K562 (cell line): ENCODE results near the gene MYLK4. TPM values are rescaled to one million over a fixed set of nuclear protein-coding genes. Genes with fewer than 3 reads are reported as not detected.
A peak's percentile ranks its signal among the peaks of the same experiment; 100 is the strongest.

ENCODE experiments used
- ARID4B ChIP-seq: sonication (generic); formaldehyde crosslinking; IDR thresholded peaks from 2 replicates; pipeline ENCODE4 v1.8.0; 2022; ENCODE audit warnings: mild to moderate bottlenecking, missing genetic modification reagents
- ATF2 ChIP-seq: sonication (generic); formaldehyde crosslinking; IDR thresholded peaks from 2 replicates; pipeline ENCODE4 v1.8.1; 2022; ENCODE audit warnings: missing genetic modification reagents
- BDP1 ChIP-seq: IDR thresholded peaks from 3 replicates; pipeline ENCODE4 v1.6.1; 2011; ENCODE audit not compliant: insufficient read length, insufficient read depth
- DLX4 ChIP-seq: fragments of 250-450 bp; sonication (Bioruptor Pico); IDR thresholded peaks from 2 replicates; pipeline ENCODE4 v1.6.1; 2021; ENCODE audit warnings: mild to moderate bottlenecking
- ESRRA ChIP-seq: fragments of 450-650 bp; IDR thresholded peaks from 2 replicates; pipeline ENCODE4 v1.6.1; 2014; ENCODE audit warnings: low read depth, mild to moderate bottlenecking, moderate library complexity, borderline replicate concordance
- EZH2 ChIP-seq: IDR thresholded peaks from 2 replicates; pipeline ENCODE4 v1.6.1; 2012; ENCODE audit warnings: low read depth, mild to moderate bottlenecking, inconsistent platforms, low read length, borderline replicate concordance
- JUND ChIP-seq, 2 experiments: IDR thresholded peaks; 2 replicates in 1 of 2; 3 replicates in 1 of 2; pipeline ENCODE4 v1.6.1; 2011; ENCODE audit warnings: borderline replicate concordance in 2 of 2, low read depth in 2 of 2, low read length in 2 of 2, improper control_type of control experiment in 1 of 2, missing biosample characterization in 1 of 2, missing genetic modification characterization in 1 of 2, missing genetic modification reagents in 1 of 2
- KLF16 ChIP-seq: IDR thresholded peaks from 2 replicates; pipeline ENCODE4 v1.6.1; 2016; ENCODE audit warnings: antibody characterized with exemption
- MYNN ChIP-seq, 2 experiments: sonication (generic); formaldehyde crosslinking in 1 of 2; IDR thresholded peaks; 2 replicates each; pipeline versions ENCODE4 v1.5.0 to v1.6.1; 2016 to 2020; ENCODE audit warnings: antibody characterized with exemption in 1 of 2, missing genetic modification reagents in 1 of 2
- NR3C1 ChIP-seq: sonication (generic); formaldehyde crosslinking; IDR thresholded peaks from 2 replicates; pipeline ENCODE4 v1.8.1; 2022; ENCODE audit warnings: missing genetic modification reagents
- PURB ChIP-seq: sonication (generic); formaldehyde crosslinking; IDR thresholded peaks from 2 replicates; pipeline ENCODE4 v1.9.0; 2021; ENCODE audit warnings: low read depth, mild to moderate bottlenecking, missing genetic modification reagents
- RHOXF2B ChIP-seq: fragments of 250-450 bp; sonication (Bioruptor Pico); conservative IDR thresholded peaks from 2 replicates; pipeline ENCODE4 v1.5.1; 2021
- SRSF3 ChIP-seq: fragments of 200-400 bp; formaldehyde crosslinking; IDR thresholded peaks from 2 replicates; pipeline ENCODE4 v1.6.1; 2016; ENCODE audit warnings: mild to moderate bottlenecking, low read length, moderate library complexity; ENCODE audit not compliant: insufficient read depth
- TCF15 ChIP-seq: fragments of 250-450 bp; sonication (Bioruptor Pico); IDR thresholded peaks from 2 replicates; pipeline ENCODE4 v1.8.0; 2022; ENCODE audit warnings: moderate library complexity, mild to moderate bottlenecking, inconsistent platforms
- THRAP3 ChIP-seq: fragments of 450-650 bp; IDR thresholded peaks from 2 replicates; pipeline ENCODE4 v1.6.1; 2016; ENCODE audit warnings: mild to moderate bottlenecking, inconsistent platforms, borderline replicate concordance
- USF2 ChIP-seq: sonication (generic); formaldehyde crosslinking; IDR thresholded peaks from 2 replicates; pipeline ENCODE4 v1.5.0; 2020; ENCODE audit warnings: missing genetic modification reagents
- ZFP36 ChIP-seq: fragments of 150-350 bp; IDR thresholded peaks from 2 replicates; pipeline ENCODE4 v1.6.1; 2018; ENCODE audit warnings: low read length, low read depth; ENCODE audit not compliant: partially characterized antibody
- ZNF766 ChIP-seq: fragments of 200-800 bp; sonication (Bioruptor generic); conservative IDR thresholded peaks from 2 replicates; pipeline ENCODE4 v1.6.1; 2016; ENCODE audit warnings: missing genetic modification characterization, missing compliant biosample characterization
- polyA plus RNA-seq, 8 experiments: library from polyadenylated mRNA; depleted of rRNA in 4 of 8; stranded (reverse) in 5 of 8; unstranded in 3 of 8; fragments of >200 nt; fragmentation: Nextera tagmentation in 2 of 8; fragmentation: Illumina TruSeq in 1 of 8; extraction: Ambion mirVana in 2 of 8; extraction: Trizol in 1 of 8; gene quantifications; 2 replicates each; pipeline versions ENCODE4 v1.2.1 to v1.2.3, GENCODE V29; 2011 to 2014; ENCODE audit warnings: inconsistent platforms in 1 of 8, missing spikeins in 1 of 8
- total RNA-seq, 7 experiments: library from RNA; depleted of rRNA in 6 of 7; stranded (reverse); fragments of >200 nt in 6 of 7; fragmentation: Illumina TruSeq in 2 of 7; extraction: Trizol in 2 of 7; gene quantifications; 2 replicates each; pipeline versions ENCODE4 v1.2.1 to v1.2.3, GENCODE V29; 2011 to 2021; ENCODE audit warnings: low replicate concordance in 1 of 7

MYLK4 gene
- total and polyA plus RNA-seq, 9 of the 15 experiments (the other 6 are each of a cell fraction or from before 2014, with no cell fraction given): 0.01 to 0.15 (median 0.06) TPM

- TF ChIP-seq ATF2: no peak
- no peak for TF ChIP-seq PURB (CRISPR knock-in tag)
- 0 out of 2 replicates have a peak, but pooled peaks have one; percentile 35 for TF ChIP-seq ESRRA
- peak; percentile 42; the same call in 1 of the 2 replicates for TF ChIP-seq JUND (IDR thresholded peaks at IDR 0.05; ENCODE audit: borderline replicate concordance, low read depth, low read length)
- peak; percentile 53; the same call in 2 of the 3 replicates for TF ChIP-seq JUND (tag; IDR thresholded peaks at IDR 0.05; ENCODE audit: borderline replicate concordance, low read depth, low read length)
- TF ChIP-seq ZFP36: no peak
- TF ChIP-seq EZH2: no peak
- TF ChIP-seq THRAP3: no peak
- TF ChIP-seq ARID4B (CRISPR knock-in tag): no peak
- TF ChIP-seq BDP1: no peak
- TF ChIP-seq RHOXF2B: no peak
- TF ChIP-seq USF2 (CRISPR knock-in tag): no peak
- no peak for TF ChIP-seq NR3C1 (CRISPR knock-in tag)
- TF ChIP-seq MYNN (IDR thresholded peaks at IDR 0.05): 0 out of 2 replicates have a peak, but pooled peaks have one; percentile 47
- TF ChIP-seq MYNN (CRISPR knock-in tag; IDR thresholded peaks at IDR 0.05): no peak
- TF ChIP-seq SRSF3: no peak
- 0 out of 2 replicates have a peak, but pooled peaks have one; percentile 29 for TF ChIP-seq KLF16
- no peak for TF ChIP-seq TCF15 (CRISPR knock-in tag)
- 0 out of 2 replicates have a peak, but pooled peaks have one; percentile 42 for TF ChIP-seq DLX4 (CRISPR knock-in tag)
- TF ChIP-seq ZNF766 (CRISPR knock-in tag): no peak
Observed at GRCh38 chr6:2790588-2791449, 40.1 kb upstream of the MYLK4 start (continued).
